RWPE1 (cell line): ENCODE data around the gene MGAT5.

ENCODE experiments used
- CTCF ChIA-PET: fragments of 350-600 bp; sonication (Branson Sonifier 250); formaldehyde crosslinking; extraction: SDS; loops from one replicate; lab custom pipeline; 2021; lab: Yijun Ruan, JAX
- POLR2A ChIA-PET: fragments of 400-600 bp; formaldehyde crosslinking; extraction: SDS; loops from one replicate; lab custom pipeline; 2020; ENCODE audit warnings: antibody characterized with exemption; ENCODE audit not compliant: low non-redundant PET; lab: Yijun Ruan, JAX
- DNase-seq: peaks from one replicate; pipeline ENCODE4 v3.0.0; 2012; ENCODE audit warnings: low spot score
- H3K27ac ChIP-seq: fragments of 450-650 bp; 2 replicates; pipeline ENCODE4 v1.5.1; 2017
- TF ChIP-seq, protein P1 (sequence below): fragments of 450-650 bp; conservative IDR thresholded peaks from 2 replicates; pipeline ENCODE4 v1.5.1; 2017; ENCODE audit warnings: low read depth, mild to moderate bottlenecking

MGAT5 gene

DNA sequence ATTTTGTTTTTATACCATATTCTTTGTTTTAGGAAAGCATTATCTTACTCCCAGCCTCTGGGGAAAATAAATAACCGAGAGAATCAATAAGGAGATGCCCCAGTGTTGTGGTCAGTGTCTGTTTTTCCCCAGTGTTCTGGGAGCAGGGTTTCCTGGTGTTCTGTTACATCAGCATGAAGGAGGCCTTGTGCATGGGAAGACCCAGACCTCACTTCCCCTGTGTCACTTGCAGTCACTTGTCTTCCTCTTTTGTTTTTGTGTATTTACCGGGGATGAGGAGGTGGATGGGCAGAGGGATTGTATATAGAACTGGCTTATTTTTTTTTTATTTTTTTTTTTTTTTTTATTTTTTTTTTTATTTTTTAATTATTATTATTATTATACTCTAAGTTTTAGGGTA, 45.0 kb upstream of the MGAT5 start:
- POLR2A ChIA-PET: interaction anchor here (1.2 kb wide), 1 partner anchor 89 kb away, joined by 3 read pairs; no protein-coding TSS in a partner anchor
- CTCF ChIA-PET: interaction anchor here (0.6 kb wide), 1 partner anchor 59 kb away, joined by 3 read pairs; no protein-coding TSS in a partner anchor
- no peak for DNase-seq
- no peak overlapping the region for H3K27ac ChIP-seq
- TF ChIP-seq, protein P1, sequence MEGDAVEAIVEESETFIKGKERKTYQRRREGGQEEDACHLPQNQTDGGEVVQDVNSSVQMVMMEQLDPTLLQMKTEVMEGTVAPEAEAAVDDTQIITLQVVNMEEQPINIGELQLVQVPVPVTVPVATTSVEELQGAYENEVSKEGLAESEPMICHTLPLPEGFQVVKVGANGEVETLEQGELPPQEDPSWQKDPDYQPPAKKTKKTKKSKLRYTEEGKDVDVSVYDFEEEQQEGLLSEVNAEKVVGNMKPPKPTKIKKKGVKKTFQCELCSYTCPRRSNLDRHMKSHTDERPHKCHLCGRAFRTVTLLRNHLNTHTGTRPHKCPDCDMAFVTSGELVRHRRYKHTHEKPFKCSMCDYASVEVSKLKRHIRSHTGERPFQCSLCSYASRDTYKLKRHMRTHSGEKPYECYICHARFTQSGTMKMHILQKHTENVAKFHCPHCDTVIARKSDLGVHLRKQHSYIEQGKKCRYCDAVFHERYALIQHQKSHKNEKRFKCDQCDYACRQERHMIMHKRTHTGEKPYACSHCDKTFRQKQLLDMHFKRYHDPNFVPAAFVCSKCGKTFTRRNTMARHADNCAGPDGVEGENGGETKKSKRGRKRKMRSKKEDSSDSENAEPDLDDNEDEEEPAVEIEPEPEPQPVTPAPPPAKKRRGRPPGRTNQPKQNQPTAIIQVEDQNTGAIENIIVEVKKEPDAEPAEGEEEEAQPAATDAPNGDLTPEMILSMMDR: no peak

DNA sequence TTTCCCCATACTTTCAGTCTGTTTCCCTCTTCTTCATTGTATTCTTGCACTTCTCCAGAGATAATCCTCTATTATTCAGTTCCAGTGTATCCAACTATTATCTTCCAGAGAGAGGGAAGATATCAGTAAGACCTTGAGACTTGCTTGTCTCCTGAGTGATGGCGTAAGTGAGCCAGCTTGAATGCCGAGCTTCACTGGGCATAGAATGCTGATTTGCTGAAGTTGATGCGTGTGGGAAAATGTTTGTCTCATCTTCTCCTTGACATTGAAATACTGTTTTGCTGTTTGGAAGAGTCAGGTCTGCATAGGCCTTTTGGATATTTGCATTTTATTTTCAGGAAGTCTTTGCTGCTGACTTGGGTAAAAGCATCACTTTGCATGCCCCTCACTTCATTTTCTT, 41.1 kb upstream of the MGAT5 start:
- CTCF ChIA-PET: no interaction called here
- TF ChIP-seq, protein P1: no peak
- H3K27ac ChIP-seq: no peak overlapping the region
- POLR2A ChIA-PET: no interaction called here
- DNase-seq: no peak

DNA sequence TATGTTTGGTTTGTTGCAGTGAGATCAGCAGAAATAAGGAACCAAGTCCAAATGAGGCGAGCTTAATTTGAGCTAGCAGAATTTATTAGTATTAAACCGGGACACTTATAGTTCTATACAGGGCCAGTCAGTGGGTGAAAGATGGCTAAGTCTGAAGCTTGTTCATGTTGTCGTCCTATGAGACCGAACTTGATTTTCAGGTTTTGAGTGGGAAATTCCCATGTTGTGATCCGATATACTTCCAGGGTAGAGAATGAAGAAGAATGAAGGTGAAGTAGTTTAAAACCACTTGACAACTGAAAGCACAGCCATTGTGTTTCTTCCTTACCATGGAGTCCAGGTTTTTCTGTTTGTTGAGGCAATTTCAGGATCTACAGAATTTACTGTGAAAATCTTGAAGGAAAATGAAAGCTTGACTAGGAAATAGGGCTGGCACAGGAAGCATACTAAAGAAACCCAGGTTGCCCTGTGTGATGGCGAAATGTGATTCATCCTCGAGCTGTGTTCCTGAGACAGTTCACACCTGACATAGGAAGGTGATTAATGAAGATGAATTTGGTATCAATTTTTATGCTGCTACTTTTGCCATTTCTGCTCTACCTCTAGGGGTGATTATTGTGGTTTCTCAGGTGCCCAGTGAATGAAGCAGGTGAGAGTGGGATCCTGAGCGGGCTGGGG, 37.6 kb upstream of the MGAT5 start:
- peak; percentile 41 for DNase-seq
- ChIA-PET CTCF (interaction anchor here (0.7 to 1.6 kb wide), 2 partner anchors 11 to 367 kb away, joined by 3 read pairs; no protein-coding TSS in a partner anchor), POLR2A (no interaction called here)
- no peak overlapping the region for H3K27ac ChIP-seq
- TF ChIP-seq, protein P1: no peak

DNA sequence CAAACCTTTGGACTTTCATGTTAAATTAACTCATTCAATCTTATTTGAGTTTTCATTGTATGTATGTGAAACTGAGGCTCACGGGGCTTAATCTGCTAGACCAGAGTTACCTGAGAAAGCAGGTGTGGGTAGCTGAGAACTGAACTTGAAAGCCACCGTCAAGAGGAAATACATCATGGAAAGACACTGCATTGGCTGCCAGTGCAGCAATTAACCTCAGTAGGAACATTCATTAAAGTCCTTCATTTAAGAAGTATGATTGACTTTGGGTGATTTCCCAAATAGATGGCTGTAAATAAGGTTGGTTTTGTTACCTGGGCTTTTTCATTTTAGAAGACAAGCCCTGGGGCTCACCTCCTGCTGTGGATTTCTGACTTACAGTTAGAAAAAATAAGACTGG, 36.5 kb upstream of the MGAT5 start:
- ChIA-PET CTCF (interaction anchor here (0.9 to 1.6 kb wide), 2 partner anchors 12 to 28 kb away, joined by 3 to 4 read pairs; no protein-coding TSS in a partner anchor), POLR2A (no interaction called here)
- H3K27ac ChIP-seq: no peak overlapping the region
- TF ChIP-seq, protein P1: no peak
- no peak for DNase-seq

DNA sequence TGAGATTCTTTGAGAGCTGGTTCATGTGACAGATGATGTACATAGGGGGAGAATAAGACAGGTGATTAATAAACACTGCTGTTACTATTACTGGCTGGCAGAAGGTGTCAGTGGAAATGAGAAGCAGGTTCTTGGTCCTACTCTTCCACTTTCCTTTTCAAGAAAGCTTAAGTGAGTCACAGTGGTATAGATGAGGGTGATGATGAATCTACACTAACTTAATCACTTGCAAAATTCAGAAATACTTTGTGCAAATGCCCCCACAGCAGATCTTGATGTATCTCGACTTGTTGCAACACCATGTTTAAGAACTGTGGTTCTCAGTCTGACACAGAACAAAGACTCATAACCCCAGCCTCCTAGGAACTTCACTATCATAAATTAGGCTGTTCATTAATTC, 35.9 kb upstream of the MGAT5 start:
- POLR2A ChIA-PET: no interaction called here
- CTCF ChIA-PET: interaction anchor here (0.9 kb wide), 1 partner anchor 28 kb away, joined by 4 read pairs; no protein-coding TSS in a partner anchor
- TF ChIP-seq, protein P1: no peak
- no peak for DNase-seq
- no peak overlapping the region for H3K27ac ChIP-seq

DNA sequence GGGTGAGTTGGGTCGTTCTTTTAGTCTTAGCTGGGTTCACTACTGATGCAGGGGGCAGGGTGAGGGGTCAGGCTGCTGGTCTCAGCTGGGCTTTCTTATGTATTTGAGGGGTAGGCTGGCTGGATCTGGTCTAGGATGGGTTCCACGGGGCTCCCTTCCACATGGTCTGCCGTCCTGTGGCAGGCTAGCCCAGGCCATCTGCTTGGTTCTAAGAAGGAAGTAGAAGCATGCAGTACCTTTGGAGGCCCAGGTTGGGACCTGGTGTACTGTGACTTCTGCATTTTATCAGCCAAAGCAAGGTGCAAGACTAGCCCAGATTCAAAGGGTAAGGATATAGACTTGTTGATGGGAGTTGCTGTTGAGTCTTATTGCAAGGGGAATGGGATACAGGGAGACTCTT, 35.5 kb upstream of the MGAT5 start:
- H3K27ac ChIP-seq: no peak overlapping the region
- POLR2A ChIA-PET: no interaction called here
- CTCF ChIA-PET: no interaction called here

More for the DNA sequence above, 35.5 kb upstream of the MGAT5 start:
- no peak for DNase-seq
- TF ChIP-seq, protein P1: no peak
